Germinal center (tissue), 1 donor: Measurements from ENCODE around the gene PRKCH.
A peak's percentile ranks its signal among the peaks of the same experiment; 100 is the strongest.

Experiments used
- DNase-seq: peaks from one replicate; pipeline ENCODE4 v3.0.0; 2012; ENCODE audit warnings: mixed read lengths, low spot score

PRKCH gene

GRCh38 chr14:61338457-61338856, 17.1 kb downstream of the PRKCH start:
- DNase-seq, result no peak

- DNase-seq, result no peak
These were observed 20.2 kb downstream of the PRKCH start for GRCh38 chr14:61341275-61342206.

- no peak for DNase-seq
These were observed 21.1 kb downstream of the PRKCH start for GRCh38 chr14:61342486-61342885.

- DNase-seq, result no peak
These were observed 21.6 kb downstream of the PRKCH start for GRCh38 chr14:61342932-61343331.

GRCh38 chr14:61343471-61343870, 22.1 kb downstream of the PRKCH start:
- no peak for DNase-seq

- no peak for DNase-seq
These were observed 22.6 kb downstream of the PRKCH start for GRCh38 chr14:61343991-61344405.

GRCh38 chr14:61344437-61345150, 23.2 kb downstream of the PRKCH start:
- no peak for DNase-seq

- DNase-seq, result no peak
These were observed 23.7 kb downstream of the PRKCH start for GRCh38 chr14:61345151-61345482.

- no peak for DNase-seq
These were observed 24.8 kb downstream of the PRKCH start for GRCh38 chr14:61346221-61346620.

GRCh38 chr14:61346793-61347192, 25.4 kb downstream of the PRKCH start:
- no peak for DNase-seq

- no peak for DNase-seq
These were observed 26.6 kb downstream of the PRKCH start for GRCh38 chr14:61347826-61348443.

GRCh38 chr14:61350427-61351270, 29.3 kb downstream of the PRKCH start:
- peak; percentile 42 for DNase-seq

- DNase-seq, result no peak
These were observed 30.1 kb downstream of the PRKCH start for GRCh38 chr14:61351477-61351876.

GRCh38 chr14:61355892-61356325, 34.5 kb downstream of the PRKCH start:
- DNase-seq, result no peak

- DNase-seq, result no peak
These were observed 35.7 kb downstream of the PRKCH start for GRCh38 chr14:61357123-61357522.

- no peak for DNase-seq
These were observed 37.3 kb downstream of the PRKCH start for GRCh38 chr14:61358554-61359226.

- no peak for DNase-seq
These were observed 39.6 kb downstream of the PRKCH start for GRCh38 chr14:61360796-61361525.

- DNase-seq, result no peak
These were observed 40.8 kb downstream of the PRKCH start for GRCh38 chr14:61362072-61362750.

GRCh38 chr14:61364243-61364642, 42.9 kb downstream of the PRKCH start:
- no peak for DNase-seq

GRCh38 chr14:61365667-61366212, 44.4 kb downstream of the PRKCH start:
- DNase-seq, result no peak
